Esophagus squamous epithelium (tissue), 5 donors: ENCODE results near the gene SRSF3. TPM values are rescaled to one million over a fixed set of nuclear protein-coding genes. Genes with fewer than 3 reads are reported as not detected.
"Not testable (repeated sequence)": the region's sequence is repeated elsewhere in the genome, so short reads cannot be mapped to it uniquely, and the experiment has no call there.

Source experiments
- DNase-seq: peaks from one replicate; lab custom pipeline; 2025; lab: John Stamatoyannopoulos, UW
- H3K27ac ChIP-seq, 4 donors: fragments of 200-600 bp; sonication (generic); one replicate each; pipeline ENCODE4 v1.5.1; 2016 to 2019; ENCODE audit warnings: mild to moderate bottlenecking in 1 of 4
- H3K27me3 ChIP-seq, 4 donors: fragments of 200-600 bp; sonication (generic); 1 replicate in 3 of 4; 2 replicates in 1 of 4; pipeline versions ENCODE4 v1.5.1 to v1.6.0; 2017 to 2021; ENCODE audit warnings: antibody characterized with exemption in 1 of 4
- H3K36me3 ChIP-seq, 3 donors: fragments of 200-600 bp; sonication (generic); one replicate each; pipeline ENCODE4 v1.5.1; 2016 to 2019
- H3K4me1 ChIP-seq, 3 donors: fragments of 200-600 bp; sonication (generic); one replicate each; pipeline ENCODE4 v1.5.1; 2017 to 2019
- H3K4me3 ChIP-seq, 4 donors: fragments of 200-600 bp; sonication (generic); 1 replicate in 3 of 4; 2 replicates in 1 of 4; pipeline ENCODE4 v1.5.1; 2016 to 2019; ENCODE audit warnings: mild to moderate bottlenecking in 2 of 4, moderate library complexity in 1 of 4
- H3K9me3 ChIP-seq, 3 donors: fragments of 200-600 bp; sonication (generic); one replicate each; pipeline ENCODE4 v1.5.1; 2016 to 2019
- POLR2A ChIP-seq, 4 donors: fragments of 450-650 bp; IDR thresholded peaks; one replicate each; pipeline ENCODE4 v1.6.1; 2017; ENCODE audit warnings: antibody characterized with exemption in 4 of 4, mild to moderate bottlenecking in 4 of 4, moderate library complexity in 3 of 4
- WGBS, 2 donors: methylation state at CpG; one replicate each; pipeline ENCODE4 v1.1.5; 2018; 5-methylcytosine and 5-hydroxymethylcytosine counted together
- intact Hi-C: fragments of 100-400 bp; cut with DNase I; formaldehyde crosslinking; loops from one replicate; pipeline ENCODE4 v1.15.0; 2022
- total RNA-seq, 4 donors: library from RNA; depleted of rRNA; stranded (reverse); fragments of >200 nt; gene quantifications; one replicate each; pipeline ENCODE4 v1.1.0, GENCODE V29; 2016
- TF ChIP-seq, protein P1 (sequence below), 6 experiments: fragments of 450-650 bp in 4 of 6; fragments of 200-600 bp in 2 of 6; sonication (generic) in 2 of 6; IDR thresholded peaks; one replicate each; pipeline ENCODE4 v1.5.1; 2016 to 2019; ENCODE audit warnings: antibody characterized with exemption in 6 of 6, mild to moderate bottlenecking in 4 of 6, moderate library complexity in 4 of 6
- donor health status: DM: yes; HTN: yes; CAD: no.

The SRSF3 gene
- total RNA-seq, 4 donors from 2014 or later, result 111 to 213 (median 185) TPM

DNA sequence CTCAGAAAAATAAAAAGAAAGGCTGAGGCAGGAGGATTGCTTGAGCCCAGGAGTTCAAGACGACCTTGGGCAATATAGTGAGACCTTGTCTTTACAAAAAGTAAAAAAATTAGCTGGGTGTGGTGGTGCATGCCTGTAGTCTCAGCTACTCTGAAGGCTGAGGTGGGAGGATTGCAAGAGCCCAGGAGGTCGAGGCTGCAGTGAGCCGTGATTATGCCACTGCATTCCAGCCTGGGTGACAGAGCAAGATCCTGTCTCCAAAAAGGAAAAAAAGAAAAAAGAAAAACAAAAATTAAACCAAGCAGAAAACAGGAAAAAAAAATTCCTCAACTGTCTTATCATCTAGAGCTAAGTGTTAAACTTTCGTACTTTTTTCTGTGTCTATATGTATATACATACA is 12.4 kb upstream of the SRSF3 start:
- whole genome bisulfite sequencing, 2 donors, result 58 to 83% methylated on average over 4 of the region's 4 CpGs

DNA sequence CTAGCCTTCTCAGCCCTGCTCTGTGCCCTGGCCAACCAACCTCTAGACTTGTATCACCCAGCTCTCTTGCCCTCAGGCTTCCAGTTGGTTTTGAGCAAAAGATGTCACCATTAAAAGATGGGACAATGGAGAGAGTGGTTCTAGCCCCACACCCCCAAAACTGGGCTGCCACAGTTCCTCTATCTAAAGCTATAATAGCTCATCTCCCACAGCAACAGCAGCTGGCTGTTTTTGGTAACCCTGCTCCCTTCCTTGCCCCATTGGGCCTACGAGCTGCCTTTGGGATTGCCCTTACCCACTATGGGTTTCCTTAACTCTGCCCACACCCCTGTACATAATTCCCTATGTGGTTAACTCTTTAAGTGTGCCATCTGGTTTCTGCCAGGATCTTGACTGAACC is 7.6 kb upstream of the SRSF3 start:
- Histone ChIP-seq H3K36me3 (no peaks in the 10 kb centered on the region), H3K27ac (no peak overlapping the region), H3K9me3 (no peaks in the 10 kb centered on the region), H3K27me3 (no peaks in the 10 kb centered on the region), H3K4me1 (peaks cover 0 to 9% (median 0%) of the 10 kb centered on the region in 3 donors), H3K4me3 (no peak overlapping the region)
- intact Hi-C loops, result no loop called here
- TF ChIP-seq POLR2A (IDR thresholded peaks at IDR 0.05), result no peak
- TF ChIP-seq, protein P1, sequence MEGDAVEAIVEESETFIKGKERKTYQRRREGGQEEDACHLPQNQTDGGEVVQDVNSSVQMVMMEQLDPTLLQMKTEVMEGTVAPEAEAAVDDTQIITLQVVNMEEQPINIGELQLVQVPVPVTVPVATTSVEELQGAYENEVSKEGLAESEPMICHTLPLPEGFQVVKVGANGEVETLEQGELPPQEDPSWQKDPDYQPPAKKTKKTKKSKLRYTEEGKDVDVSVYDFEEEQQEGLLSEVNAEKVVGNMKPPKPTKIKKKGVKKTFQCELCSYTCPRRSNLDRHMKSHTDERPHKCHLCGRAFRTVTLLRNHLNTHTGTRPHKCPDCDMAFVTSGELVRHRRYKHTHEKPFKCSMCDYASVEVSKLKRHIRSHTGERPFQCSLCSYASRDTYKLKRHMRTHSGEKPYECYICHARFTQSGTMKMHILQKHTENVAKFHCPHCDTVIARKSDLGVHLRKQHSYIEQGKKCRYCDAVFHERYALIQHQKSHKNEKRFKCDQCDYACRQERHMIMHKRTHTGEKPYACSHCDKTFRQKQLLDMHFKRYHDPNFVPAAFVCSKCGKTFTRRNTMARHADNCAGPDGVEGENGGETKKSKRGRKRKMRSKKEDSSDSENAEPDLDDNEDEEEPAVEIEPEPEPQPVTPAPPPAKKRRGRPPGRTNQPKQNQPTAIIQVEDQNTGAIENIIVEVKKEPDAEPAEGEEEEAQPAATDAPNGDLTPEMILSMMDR (IDR thresholded peaks at IDR 0.05), result no peak
- DNase-seq, result no peak
- WGBS, 2 donors, result 65 to 80% methylated on average over 1 of the region's 1 CpG

More for the DNA sequence above, 12.4 kb upstream of the SRSF3 start:
- H3K4me3 ChIP-seq, result no peak overlapping the region
- TF ChIP-seq POLR2A (IDR thresholded peaks at IDR 0.05), result no peak
- TF ChIP-seq, protein P1 (IDR thresholded peaks at IDR 0.05), result no peak
- intact Hi-C loops, result no loop called here
- DNase-seq, result no peak
- H3K4me1 ChIP-seq, result peaks cover 6 to 38% (median 18%) of the 10 kb centered on the region in 3 donors
- no peaks in the 10 kb centered on the region for H3K36me3 ChIP-seq
- no peaks in the 10 kb centered on the region for H3K9me3 ChIP-seq
- H3K27me3 ChIP-seq, result no peaks in the 10 kb centered on the region
- no peak overlapping the region for H3K27ac ChIP-seq

DNA sequence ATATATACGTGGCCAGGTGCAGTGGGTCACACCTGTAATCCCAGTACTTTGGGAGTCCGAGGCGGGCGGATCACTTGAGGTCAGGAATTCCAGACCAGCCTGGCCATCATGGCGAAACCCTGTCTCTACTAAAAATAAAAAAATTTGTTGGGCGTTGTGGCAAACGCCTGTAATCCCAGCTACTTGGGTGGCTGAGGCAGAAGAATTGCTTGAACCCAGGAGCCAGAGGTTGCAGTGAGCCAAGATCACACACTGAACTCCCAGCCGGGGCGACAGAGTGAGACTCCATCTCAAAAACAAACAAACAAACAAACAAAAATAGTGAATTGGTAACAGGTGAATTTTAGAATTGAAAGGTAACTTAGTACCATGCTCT is 5.1 kb upstream of the SRSF3 start:
- DNase-seq, H3K27me3 ChIP-seq, intact Hi-C loops, H3K4me3 ChIP-seq, H3K36me3 ChIP-seq, H3K27ac ChIP-seq, H3K9me3 ChIP-seq: not testable (repeated sequence)
- WGBS, 2 donors, result 85 to 92% methylated on average over 9 of the region's 9 CpGs
- H3K4me1 ChIP-seq, result peaks cover 0 to 25% (median 8%) of the 10 kb centered on the region in 3 donors

DNA sequence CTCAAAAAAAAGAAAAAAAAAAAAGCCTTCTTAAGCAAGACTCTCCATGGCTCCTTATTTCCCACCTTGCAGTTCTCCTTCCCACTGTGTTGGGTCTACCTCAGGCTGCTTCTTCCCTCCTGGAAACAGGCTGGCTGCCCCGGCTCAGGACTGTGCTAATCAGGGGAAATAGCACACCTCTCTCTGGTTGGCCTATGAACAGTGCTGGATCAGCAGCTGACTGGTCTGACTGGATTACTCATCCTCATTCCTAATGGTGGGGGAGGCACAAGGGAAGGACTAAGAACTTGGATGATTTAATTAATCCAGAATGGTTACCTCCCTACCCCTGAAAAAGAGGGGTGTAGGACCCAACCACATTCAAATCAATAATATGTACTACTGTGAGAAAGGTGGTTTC is 3.9 kb upstream of the SRSF3 start:
- TF ChIP-seq, protein P1 (IDR thresholded peaks at IDR 0.05), result no peak
- no peak for TF ChIP-seq POLR2A (IDR thresholded peaks at IDR 0.05)
- no peaks in the 10 kb centered on the region for H3K9me3 ChIP-seq
- no peak overlapping the region for H3K4me3 ChIP-seq
- intact Hi-C loops, result loop anchor here (10.0 kb wide), 1 partner anchor 45 kb away; the partner anchor contains the start of gene STK38
- H3K27me3 ChIP-seq, result no peaks in the 10 kb centered on the region
- WGBS, 2 donors, result 22 to 40% methylated on average over 1 of the region's 1 CpG
- no peak overlapping the region for H3K27ac ChIP-seq
- DNase-seq, result no peak
- H3K36me3 ChIP-seq, result no peaks in the 10 kb centered on the region
- H3K4me1 ChIP-seq, result peaks cover 0 to 25% (median 8%) of the 10 kb centered on the region in 3 donors

DNA sequence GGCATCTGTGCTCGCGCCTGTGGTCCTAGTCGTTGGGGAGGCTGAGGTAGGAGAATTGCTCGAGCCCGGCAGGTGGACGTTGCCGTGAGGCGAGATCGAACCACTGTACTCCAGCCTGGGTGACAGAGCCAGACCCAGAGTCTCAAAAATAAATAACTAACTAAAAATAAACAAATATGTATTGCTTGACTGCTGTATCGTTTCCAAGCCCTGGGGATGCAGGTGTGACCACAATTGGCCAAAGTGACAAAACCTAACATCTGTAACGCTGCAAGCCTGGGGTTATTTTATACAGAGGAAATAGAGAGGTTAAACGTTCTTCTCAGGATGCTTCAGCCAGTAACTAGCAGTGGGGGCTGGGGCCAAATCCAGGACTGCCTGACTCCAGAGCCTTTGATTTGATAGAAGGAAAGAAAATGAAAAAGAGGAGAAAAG is 1.9 kb upstream of the SRSF3 start:
- WGBS, 2 donors, result 78 to 79% methylated on average over 12 of the region's 12 CpGs
- Histone ChIP-seq H3K9me3 (no peaks in the 10 kb centered on the region), H3K4me1 (peaks cover 0 to 34% (median 11%) of the 10 kb centered on the region in 3 donors), H3K27ac (peak overlapping the region in 2 of 4 donors; percentile 100), H3K4me3 (no peak overlapping the region), H3K27me3 (no peaks in the 10 kb centered on the region), H3K36me3 (peaks cover 3 to 8% (median 5%) of the 10 kb centered on the region in 3 donors)
- TF ChIP-seq, protein P1 (IDR thresholded peaks at IDR 0.05), result no peak
- no peak for TF ChIP-seq POLR2A (IDR thresholded peaks at IDR 0.05)
- no peak for DNase-seq
- intact Hi-C loops, result loop anchor here (10.0 kb wide), 1 partner anchor 47 kb away; the partner anchor contains the start of gene STK38
